Measurements from ENCODE around the gene XRN2.

- TF ChIP-seq RAD21 (IDR thresholded peaks at IDR 0.05; ENCODE audit: low read depth) (no peak), TCF12 (IDR thresholded peaks at IDR 0.05; ENCODE audit: low read depth) (no peak), USF1 (IDR thresholded peaks at IDR 0.05) (no peak), EP300 (IDR thresholded peaks at IDR 0.05; ENCODE audit: borderline replicate concordance) (no peak), CREB1 (IDR thresholded peaks at IDR 0.05; ENCODE audit: low read depth) (no peak), FOXM1 (IDR thresholded peaks at IDR 0.05; ENCODE audit: borderline replicate concordance, low read depth) (no peak), CEBPB (IDR thresholded peaks at IDR 0.05) (no peak), MAX (IDR thresholded peaks at IDR 0.05) (no peak), REST (IDR thresholded peaks at IDR 0.05; ENCODE audit: low read depth) (no peak), YY1 (IDR thresholded peaks at IDR 0.05; ENCODE audit: low read depth) (no peak)
Measured at GRCh38 chr20:21352703-21353102, 49.6 kb downstream of the XRN2 start.

Measured in Ishikawa (cell line).